Endothelial cell of umbilical vein (primary cell): ENCODE data around the gene ACTG1. TPM values are rescaled to one million over a fixed set of nuclear protein-coding genes. Genes with fewer than 3 reads are reported as not detected.

Source experiments
- BruUV-seq: library from RNA; stranded (reverse); fragments of 400-500 nt; replicated peaks from 2 replicates; lab custom pipeline; 2021; lab: Mats Ljungman, UMichigan
- CTCF ChIA-PET: fragments of 300-600, 350-600 bp; sonication (Branson Sonifier 250); formaldehyde crosslinking; loops from one replicate; lab custom pipeline; 2021; ENCODE audit warnings: antibody characterized with exemption, inconsistent platforms; lab: Charles Lee
- POLR2A ChIA-PET: fragments of 300-600, 350-600 bp; sonication (Branson Sonifier 250); formaldehyde crosslinking; loops from one replicate; lab custom pipeline; 2021; ENCODE audit warnings: antibody characterized with exemption, inconsistent platforms; lab: Charles Lee
- DNase-seq: peaks from one replicate; pipeline ENCODE4 v3.0.0-alpha.2; 2011; ENCODE audit warnings: low read depth, low spot score
- FAIRE-seq: peaks from 2 replicates; lab custom pipeline; 2011; peaks lifted over from hg19 to GRCh38; lab: Jason Lieb, UNC
- H2AFZ ChIP-seq: 2 replicates; pipeline ENCODE4 v1.6.0; 2012; ENCODE audit warnings: low read depth, low read length, control low read depth, inconsistent platforms
- H3K27ac ChIP-seq: 2 replicates; pipeline ENCODE4 v1.5.1; 2011; ENCODE audit warnings: low read depth, mild to moderate bottlenecking, control low read depth, low read length, moderate library complexity; ENCODE audit not compliant: insufficient read depth
- H3K27me3 ChIP-seq, 2 experiments: 2 replicates each; pipeline versions ENCODE4 v1.6.0 to v1.6.1; 2011; ENCODE audit warnings: low read length in 2 of 2, mixed read lengths in 1 of 2; ENCODE audit not compliant: control insufficient read depth in 2 of 2, insufficient read depth in 2 of 2
- H3K36me3 ChIP-seq, 2 experiments: 2 replicates in 1 of 2; 3 replicates in 1 of 2; pipeline ENCODE4 v1.5.1; 2011; ENCODE audit warnings: low read length in 2 of 2, mild to moderate bottlenecking in 1 of 2, moderate library complexity in 1 of 2; ENCODE audit not compliant: control insufficient read depth in 2 of 2, insufficient read depth in 2 of 2; ENCODE audit errors: extremely low read depth in 1 of 2
- H3K4me1 ChIP-seq: 3 replicates; pipeline ENCODE4 v1.5.1; 2011; ENCODE audit warnings: mild to moderate bottlenecking, low read length; ENCODE audit not compliant: control insufficient read depth, insufficient read depth; ENCODE audit errors: extremely low read depth
- H3K4me2 ChIP-seq: 2 replicates; pipeline ENCODE4 v1.6.1; 2011; ENCODE audit warnings: low read length, control low read depth, mixed read lengths; ENCODE audit not compliant: insufficient read depth
- H3K4me3 ChIP-seq, 3 experiments: fragments of 200-600 bp in 1 of 3; sonication (generic), shearing (Covaris generic) in 1 of 3; replicated peaks in 1 of 3; 2 replicates each; pipeline ENCODE4 v1.5.1; 2011 to 2016; ENCODE audit warnings: control low read depth in 3 of 3, low read length in 3 of 3, mild to moderate bottlenecking in 2 of 3, inconsistent platforms in 1 of 3, low read depth in 1 of 3, moderate library complexity in 1 of 3; ENCODE audit not compliant: insufficient read depth in 1 of 3
- H3K79me2 ChIP-seq: 2 replicates; pipeline ENCODE4 v1.6.0; 2012; ENCODE audit warnings: low read length, inconsistent platforms; ENCODE audit not compliant: control insufficient read depth, insufficient read depth
- H3K9ac ChIP-seq: replicated peaks from 2 replicates; pipeline ENCODE3; 2011; ENCODE audit warnings: low read length, control low read depth; ENCODE audit not compliant: insufficient read depth; ENCODE audit errors: extremely low read depth
- H3K9me1 ChIP-seq: replicated peaks from 3 replicates; pipeline ENCODE4 v1.6.0; 2011; ENCODE audit warnings: mild to moderate bottlenecking, low read length; ENCODE audit not compliant: control insufficient read depth, insufficient read depth; ENCODE audit errors: extremely low read depth
- H3K9me3 ChIP-seq: replicated peaks from 2 replicates; pipeline ENCODE4 v1.5.1; 2012; ENCODE audit warnings: low read length, inconsistent platforms; ENCODE audit not compliant: control insufficient read depth, insufficient read depth
- H4K20me1 ChIP-seq: replicated peaks from 2 replicates; pipeline ENCODE3; 2011; ENCODE audit warnings: mild to moderate bottlenecking, low read length; ENCODE audit not compliant: control insufficient read depth, insufficient read depth; ENCODE audit errors: extremely low read depth
- EZH2 ChIP-seq: IDR thresholded peaks from 2 replicates; pipeline ENCODE4 v1.6.1; 2012; ENCODE audit warnings: borderline replicate concordance, low read depth, mild to moderate bottlenecking, moderate library complexity, low read length, inconsistent platforms; ENCODE audit not compliant: severe bottlenecking
- FOS ChIP-seq: IDR thresholded peaks from 2 replicates; pipeline ENCODE4 v1.6.1; 2011; ENCODE audit warnings: mild to moderate bottlenecking, low read length, moderate library complexity, borderline replicate concordance; ENCODE audit not compliant: insufficient read depth
- GATA2 ChIP-seq: IDR thresholded peaks from 2 replicates; pipeline ENCODE4 v1.7.0; 2011; ENCODE audit warnings: low read depth, mild to moderate bottlenecking, moderate library complexity, mixed read lengths, low read length; ENCODE audit not compliant: insufficient read length, insufficient read depth
- JUN ChIP-seq: IDR thresholded peaks from 2 replicates; pipeline ENCODE4 v1.6.1; 2011; ENCODE audit warnings: borderline replicate concordance, low read depth; ENCODE audit not compliant: insufficient read length, insufficient read depth
- MYC ChIP-seq: IDR thresholded peaks from one replicate; pipeline ENCODE4 v1.6.1; 2011; ENCODE audit warnings: mild to moderate bottlenecking, low read depth, low read length
- POLR2A ChIP-seq: IDR thresholded peaks from 2 replicates; pipeline ENCODE4 v1.6.1; 2012; ENCODE audit warnings: low read depth, mild to moderate bottlenecking, control low read depth, low read length
- POLR2AphosphoS5 ChIP-seq: IDR thresholded peaks from 2 replicates; pipeline ENCODE4 v1.6.1; 2012; ENCODE audit warnings: low read depth, mild to moderate bottlenecking, control low read depth, low read length, moderate library complexity; ENCODE audit not compliant: insufficient read depth
- dilution Hi-C: fragments of 300-500 bp; cut with MboI; formaldehyde crosslinking; loops from one replicate; pipeline ENCODE4 v1.15.0; 2019; ENCODE audit warnings: low sequenced_read_pairs; ENCODE audit not compliant: extremely low pct_ligation_motif_present
- intact Hi-C: fragments of 100-400 bp; cut with micrococcal nuclease; formaldehyde crosslinking; loops from one replicate; pipeline ENCODE4 v1.10.0; 2022
- polyA plus RNA-seq, 4 experiments: library from polyadenylated mRNA; depleted of rRNA in 3 of 4; stranded (reverse) in 3 of 4; unstranded in 1 of 4; fragments of >200 nt; gene quantifications; 2 replicates each; pipeline versions ENCODE4 v1.2.1 to v1.2.3, GENCODE V29; 2011 to 2012; ENCODE audit warnings: missing spikeins in 1 of 4
- total RNA-seq: library from RNA; stranded (reverse); gene quantifications from 2 replicates; pipeline ENCODE4 v1.2.3, GENCODE V29; 2021
- TF ChIP-seq, protein P1 (sequence below), 2 donors: IDR thresholded peaks; 1 replicate in 1 of 2; 2 replicates in 1 of 2; pipeline ENCODE4 v1.5.1; 2011; ENCODE audit warnings: low read length in 2 of 2, mild to moderate bottlenecking in 2 of 2, moderate library complexity in 2 of 2, control low read depth in 1 of 2, inconsistent platforms in 1 of 2, low read depth in 1 of 2; ENCODE audit not compliant: insufficient read depth in 1 of 2; ENCODE audit errors: extremely low read depth in 1 of 2
- TF ChIP-seq, protein P2 (sequence below): IDR thresholded peaks from 2 replicates; pipeline ENCODE4 v1.6.1; 2011; ENCODE audit not compliant: insufficient read depth, insufficient read length

Gene ACTG1
- total and polyA plus RNA-seq, 2 donors (not counting 3 experiments of a cell fraction or from before 2014, with no cell fraction given): 6,127 to 10,663 TPM

DNA sequence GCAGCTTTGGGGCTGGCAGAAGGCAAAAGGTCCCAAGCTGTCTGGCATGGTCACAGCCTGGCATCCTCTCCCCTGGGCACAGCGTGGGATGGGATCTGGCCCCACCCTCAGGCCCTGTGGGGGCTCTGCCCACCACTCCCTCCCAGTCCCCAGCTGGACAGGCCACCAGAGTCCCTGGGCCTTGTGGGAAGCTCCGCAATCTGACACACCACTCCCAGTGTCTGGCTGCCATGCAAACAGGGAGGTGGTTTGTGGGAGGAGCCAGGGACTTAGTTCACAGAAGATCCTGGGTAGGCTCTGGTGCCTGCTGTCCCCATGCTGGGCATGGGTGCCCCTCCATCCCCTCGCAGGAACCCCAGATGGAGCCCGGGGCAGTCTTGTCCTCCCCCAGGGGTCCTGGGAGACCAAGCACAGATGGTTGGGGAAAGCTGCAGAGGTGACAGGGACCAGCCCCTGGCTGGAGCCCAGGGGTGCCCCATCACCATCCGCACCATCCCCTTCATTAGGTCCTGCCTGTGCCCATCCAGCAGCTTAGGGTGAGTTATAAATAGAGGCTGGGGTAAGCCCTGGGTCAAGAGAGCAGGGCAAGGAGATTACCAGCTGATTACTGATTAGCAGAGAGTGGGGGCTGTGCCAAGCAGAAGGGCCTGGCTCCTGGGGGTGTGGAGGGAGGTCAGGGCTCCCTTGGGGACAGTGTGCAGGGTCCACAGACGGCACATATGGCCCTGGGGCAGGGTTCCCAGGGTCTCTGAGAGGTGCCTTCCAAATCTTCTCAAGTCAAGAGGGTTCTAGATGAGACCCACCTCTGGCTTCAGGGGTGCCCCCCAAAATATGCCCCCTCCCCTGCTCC is 21.8 kb upstream of the ACTG1 start:
- POLR2A ChIA-PET: interaction anchor here (1.0 kb wide), 1 partner anchor 32 kb away, joined by 3 read pairs; no protein-coding TSS in a partner anchor
- FAIRE-seq: no peak
- intact Hi-C loops: no loop called here

DNA sequence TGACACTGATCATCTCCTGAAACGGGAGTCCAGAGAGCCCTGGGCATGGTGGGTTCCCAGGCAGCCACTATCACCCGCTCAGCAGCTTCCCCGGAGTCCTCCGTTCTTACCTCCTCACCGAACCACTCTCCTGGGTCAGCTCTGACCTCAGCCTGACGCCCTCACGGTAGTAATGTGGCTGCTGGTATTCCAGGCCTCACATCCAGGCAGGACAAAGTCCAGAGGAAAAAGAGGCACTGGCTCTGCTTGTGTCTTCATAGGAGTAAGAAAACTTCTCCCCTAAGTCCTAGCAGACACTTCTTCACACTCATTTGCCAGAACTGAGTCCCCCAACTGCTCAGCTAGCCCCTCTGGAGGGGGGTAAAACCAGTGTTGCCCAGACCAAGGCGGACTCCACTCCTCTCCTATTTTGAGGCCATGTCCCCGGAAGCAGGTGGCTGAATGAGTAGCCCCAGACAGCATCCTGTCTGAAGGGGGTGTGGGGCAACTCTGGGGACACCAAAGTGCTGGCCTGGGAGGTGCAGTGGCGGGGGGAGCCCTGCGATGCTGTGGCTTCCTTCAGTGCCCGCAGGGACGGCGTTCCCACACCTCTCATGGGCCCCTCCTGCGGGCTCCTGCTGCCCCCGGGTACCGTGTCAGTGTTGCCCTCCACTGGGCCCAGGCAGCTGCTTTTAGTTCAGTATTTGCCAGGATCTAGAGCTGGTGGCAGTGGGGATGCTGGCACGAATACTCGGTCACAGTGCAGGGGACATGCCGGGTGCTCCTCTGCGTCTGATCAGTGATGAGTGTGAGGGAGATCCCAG is 20.9 kb upstream of the ACTG1 start:
- TF ChIP-seq EZH2: no peak
- TF ChIP-seq POLR2A: no peak
- no peak for TF ChIP-seq POLR2AphosphoS5
- no peak for TF ChIP-seq FOS
- TF ChIP-seq, protein P1, sequence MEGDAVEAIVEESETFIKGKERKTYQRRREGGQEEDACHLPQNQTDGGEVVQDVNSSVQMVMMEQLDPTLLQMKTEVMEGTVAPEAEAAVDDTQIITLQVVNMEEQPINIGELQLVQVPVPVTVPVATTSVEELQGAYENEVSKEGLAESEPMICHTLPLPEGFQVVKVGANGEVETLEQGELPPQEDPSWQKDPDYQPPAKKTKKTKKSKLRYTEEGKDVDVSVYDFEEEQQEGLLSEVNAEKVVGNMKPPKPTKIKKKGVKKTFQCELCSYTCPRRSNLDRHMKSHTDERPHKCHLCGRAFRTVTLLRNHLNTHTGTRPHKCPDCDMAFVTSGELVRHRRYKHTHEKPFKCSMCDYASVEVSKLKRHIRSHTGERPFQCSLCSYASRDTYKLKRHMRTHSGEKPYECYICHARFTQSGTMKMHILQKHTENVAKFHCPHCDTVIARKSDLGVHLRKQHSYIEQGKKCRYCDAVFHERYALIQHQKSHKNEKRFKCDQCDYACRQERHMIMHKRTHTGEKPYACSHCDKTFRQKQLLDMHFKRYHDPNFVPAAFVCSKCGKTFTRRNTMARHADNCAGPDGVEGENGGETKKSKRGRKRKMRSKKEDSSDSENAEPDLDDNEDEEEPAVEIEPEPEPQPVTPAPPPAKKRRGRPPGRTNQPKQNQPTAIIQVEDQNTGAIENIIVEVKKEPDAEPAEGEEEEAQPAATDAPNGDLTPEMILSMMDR (IDR thresholded peaks at IDR 0.05; ENCODE audit: extremely low read depth in 1 of 2, insufficient read depth in 1 of 2, low read depth in 1 of 2, low read length in 2 of 2): no peak
- TF ChIP-seq, protein P2, sequence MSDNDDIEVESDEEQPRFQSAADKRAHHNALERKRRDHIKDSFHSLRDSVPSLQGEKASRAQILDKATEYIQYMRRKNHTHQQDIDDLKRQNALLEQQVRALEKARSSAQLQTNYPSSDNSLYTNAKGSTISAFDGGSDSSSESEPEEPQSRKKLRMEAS: no peak
- no peak for TF ChIP-seq GATA2
- TF ChIP-seq JUN: no peak
- TF ChIP-seq MYC: no peak
- Histone ChIP-seq H2AFZ (no peak overlapping the region), H3K27ac (no peak overlapping the region), H3K9ac (no peak overlapping the region), H3K27me3 (peaks cover 5 to 18% of the 10 kb centered on the region in 2 experiments), H3K4me1 (peaks cover 3% of the 10 kb centered on the region), H3K9me3 (no peaks in the 10 kb centered on the region), H3K36me3 (no peaks in the 10 kb centered on the region), H3K4me2 (no peak overlapping the region), H3K79me2 (no peaks in the 10 kb centered on the region), H3K9me1 (no peaks in the 10 kb centered on the region), H4K20me1 (no peaks in the 10 kb centered on the region), H3K4me3 (no peak overlapping the region)
- BruUV-seq: no TSS peak
- POLR2A ChIA-PET: interaction anchor here (1.0 kb wide), 1 partner anchor 33 kb away, joined by 3 read pairs; no protein-coding TSS in a partner anchor
- dilution Hi-C loops: no loop called here
- DNase-seq (no peak), FAIRE-seq (no peak)
- CTCF ChIA-PET: no interaction called here
- intact Hi-C loops: no loop called here

More for the DNA sequence above, 21.8 kb upstream of the ACTG1 start:
- no peak overlapping the region for H3K4me3 ChIP-seq
- H3K36me3 ChIP-seq: no peaks in the 10 kb centered on the region
- H3K79me2 ChIP-seq: no peaks in the 10 kb centered on the region
- CTCF ChIA-PET: no interaction called here
- H4K20me1 ChIP-seq: no peaks in the 10 kb centered on the region
- H2AFZ ChIP-seq: no peak overlapping the region
- BruUV-seq: no TSS peak
- TF ChIP-seq POLR2A: no peak
- H3K4me2 ChIP-seq: no peak overlapping the region
- no peak overlapping the region for H3K9ac ChIP-seq
- dilution Hi-C loops: no loop called here
- H3K9me3 ChIP-seq: no peaks in the 10 kb centered on the region
- peaks cover 3% of the 10 kb centered on the region for H3K4me1 ChIP-seq
- DNase-seq: no peak
- H3K27me3 ChIP-seq: peaks cover 5 to 18% of the 10 kb centered on the region in 2 experiments
- no peak overlapping the region for H3K27ac ChIP-seq
- H3K9me1 ChIP-seq: no peaks in the 10 kb centered on the region
